ENCODE data around the gene IL31RA. TPM values are rescaled to one million over a fixed set of nuclear protein-coding genes. Genes with fewer than 3 reads are reported as not detected.
"Not testable (repeated sequence)": the region's sequence is repeated elsewhere in the genome, so short reads cannot be mapped to it uniquely, and the experiment has no call there.

The IL31RA gene
- total RNA-seq, 2 experiments from 2014 or later = not detected

DNA sequence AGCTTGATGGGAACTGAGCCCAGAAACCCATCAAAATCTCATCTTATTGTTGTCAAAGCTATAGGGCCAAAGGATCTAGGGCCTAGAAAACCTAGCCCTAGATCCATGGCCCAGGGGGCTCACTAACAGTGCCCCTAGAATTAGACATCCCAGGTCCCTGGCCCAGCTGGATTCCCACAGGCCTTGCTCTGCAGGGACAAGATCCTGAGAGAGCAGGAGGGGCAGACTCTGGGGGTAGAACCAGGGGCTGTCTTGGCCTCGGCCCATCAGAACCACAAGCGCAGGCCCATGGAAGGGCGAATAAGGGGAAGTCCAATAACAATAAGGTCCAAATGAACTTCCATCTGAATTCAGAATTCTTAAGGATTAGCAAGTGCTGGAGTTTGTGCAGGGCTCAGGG, 74.0 kb downstream of the IL31RA start:
- POLR2A ChIA-PET = no interaction called here
- H3K4me1 Mint-ChIP-seq = peaks cover 13% of the 10 kb centered on the region
- DNase-seq (no peak), ATAC-seq (ENCODE audit: low read depth) (no peak)
- no peak overlapping the region for H3K27ac Mint-ChIP-seq
- no peaks in the 10 kb centered on the region for H3K36me3 Mint-ChIP-seq
- no peak overlapping the region for H3K4me3 Mint-ChIP-seq
- no peaks in the 10 kb centered on the region for H3K9me3 Mint-ChIP-seq
- H3K27me3 Mint-ChIP-seq = peaks cover 4% of the 10 kb centered on the region

DNA sequence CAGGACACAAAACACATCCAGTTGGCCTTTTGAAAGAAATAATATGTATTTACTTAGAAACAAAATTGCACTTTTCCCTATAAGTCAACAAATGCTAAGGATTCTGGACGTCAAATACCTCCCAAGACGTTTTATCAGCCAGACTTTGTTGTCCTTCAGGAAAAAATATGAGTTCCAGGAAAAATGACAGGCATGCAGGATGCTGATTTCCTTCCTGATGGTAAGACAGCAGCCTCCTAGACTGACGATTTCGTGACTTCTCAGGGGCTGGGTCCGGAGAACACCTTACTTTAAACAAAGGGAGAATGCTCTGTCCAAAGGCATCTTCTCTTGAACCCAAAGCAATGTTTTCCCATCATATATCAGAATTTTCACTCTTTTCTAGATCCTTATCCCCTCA, 74.6 kb downstream of the IL31RA start:
- no peak overlapping the region for H3K27ac Mint-ChIP-seq
- POLR2A ChIA-PET = no interaction called here
- H3K4me3 Mint-ChIP-seq = no peak overlapping the region
- peaks cover 4% of the 10 kb centered on the region for H3K27me3 Mint-ChIP-seq
- no peak for ATAC-seq (ENCODE audit: low read depth)
- no peaks in the 10 kb centered on the region for H3K36me3 Mint-ChIP-seq
- no peak for DNase-seq
- H3K9me3 Mint-ChIP-seq = no peaks in the 10 kb centered on the region
- peaks cover 11% of the 10 kb centered on the region for H3K4me1 Mint-ChIP-seq

DNA sequence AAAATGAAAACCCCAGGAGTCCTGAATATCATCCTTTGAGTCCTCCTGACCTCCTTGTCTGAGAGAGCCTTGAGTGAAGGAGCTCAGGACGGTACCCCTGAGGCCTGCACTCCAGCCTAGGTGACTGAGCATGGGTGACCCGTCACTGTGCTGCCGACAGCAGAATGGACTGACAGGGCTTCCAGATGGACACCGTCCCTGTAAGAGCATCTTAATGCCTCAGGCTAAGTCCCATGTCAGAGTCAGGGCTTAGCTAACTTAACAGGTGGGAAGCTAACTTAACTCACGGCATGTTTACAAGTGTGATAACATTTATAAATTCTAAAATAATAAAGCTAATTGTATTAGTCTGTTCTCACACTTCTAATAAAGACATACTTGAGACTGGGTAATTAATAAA, 75.3 kb downstream of the IL31RA start:
- H3K4me3 Mint-ChIP-seq = no peak overlapping the region
- ATAC-seq (ENCODE audit: low read depth) = no peak
- peaks cover 11% of the 10 kb centered on the region for H3K4me1 Mint-ChIP-seq
- H3K27me3 Mint-ChIP-seq = peaks cover 4% of the 10 kb centered on the region
- H3K36me3 Mint-ChIP-seq = no peaks in the 10 kb centered on the region
- POLR2A ChIA-PET = interaction anchor here (0.6 kb wide), 1 partner anchor 162 kb away, joined by 3 read pairs; no protein-coding TSS in a partner anchor
- no peak overlapping the region for H3K27ac Mint-ChIP-seq
- H3K9me3 Mint-ChIP-seq = no peaks in the 10 kb centered on the region
- no peak for DNase-seq

DNA sequence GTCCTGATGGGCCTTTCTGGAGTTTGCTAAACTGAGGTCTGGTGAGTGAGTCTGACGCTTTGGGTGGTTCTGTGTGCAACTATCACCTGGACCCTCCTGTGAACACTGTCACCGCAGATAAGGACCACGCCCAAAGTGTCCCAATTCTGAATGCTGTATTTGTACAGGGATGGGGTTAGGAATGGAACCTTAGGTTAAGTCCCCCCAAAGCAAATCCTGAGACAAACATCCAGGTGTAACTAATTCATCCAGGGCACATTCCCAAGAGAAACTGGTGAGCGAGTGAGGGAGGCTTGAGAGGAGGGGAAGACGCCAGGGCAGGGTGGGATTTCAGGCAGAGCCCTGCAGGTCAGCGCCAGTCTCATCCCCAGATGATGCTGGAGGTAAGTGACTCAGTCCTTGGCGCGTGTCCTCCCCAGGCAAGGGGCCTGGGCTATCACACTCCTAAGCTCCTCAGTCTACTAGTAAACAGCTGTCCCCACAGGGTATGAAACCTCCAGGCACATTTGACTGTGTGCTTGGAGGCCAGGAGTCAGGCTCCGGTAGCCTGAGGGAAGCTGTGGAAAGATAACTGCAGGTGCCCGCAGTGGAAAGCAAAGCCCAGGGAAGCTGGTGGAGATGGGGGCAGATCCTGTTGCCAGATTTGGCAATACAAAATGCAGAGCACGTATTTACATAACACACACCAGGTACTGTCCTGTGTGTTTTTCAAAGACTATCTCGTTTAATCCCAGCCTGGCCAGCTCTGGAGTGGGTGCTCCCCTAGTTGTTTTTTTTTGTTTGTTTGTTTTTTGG, 76.9 kb downstream of the IL31RA start:
- POLR2A ChIA-PET = no interaction called here
- Mint-ChIP-seq H3K36me3 (no peaks in the 10 kb centered on the region), H3K27me3 (peaks cover 4% of the 10 kb centered on the region), H3K4me3 (no peak overlapping the region), H3K9me3 (no peaks in the 10 kb centered on the region), H3K27ac (no peak overlapping the region), H3K4me1 (peaks cover 8% of the 10 kb centered on the region)
- DNase-seq (no peak), ATAC-seq (ENCODE audit: low read depth) (no peak)

DNA sequence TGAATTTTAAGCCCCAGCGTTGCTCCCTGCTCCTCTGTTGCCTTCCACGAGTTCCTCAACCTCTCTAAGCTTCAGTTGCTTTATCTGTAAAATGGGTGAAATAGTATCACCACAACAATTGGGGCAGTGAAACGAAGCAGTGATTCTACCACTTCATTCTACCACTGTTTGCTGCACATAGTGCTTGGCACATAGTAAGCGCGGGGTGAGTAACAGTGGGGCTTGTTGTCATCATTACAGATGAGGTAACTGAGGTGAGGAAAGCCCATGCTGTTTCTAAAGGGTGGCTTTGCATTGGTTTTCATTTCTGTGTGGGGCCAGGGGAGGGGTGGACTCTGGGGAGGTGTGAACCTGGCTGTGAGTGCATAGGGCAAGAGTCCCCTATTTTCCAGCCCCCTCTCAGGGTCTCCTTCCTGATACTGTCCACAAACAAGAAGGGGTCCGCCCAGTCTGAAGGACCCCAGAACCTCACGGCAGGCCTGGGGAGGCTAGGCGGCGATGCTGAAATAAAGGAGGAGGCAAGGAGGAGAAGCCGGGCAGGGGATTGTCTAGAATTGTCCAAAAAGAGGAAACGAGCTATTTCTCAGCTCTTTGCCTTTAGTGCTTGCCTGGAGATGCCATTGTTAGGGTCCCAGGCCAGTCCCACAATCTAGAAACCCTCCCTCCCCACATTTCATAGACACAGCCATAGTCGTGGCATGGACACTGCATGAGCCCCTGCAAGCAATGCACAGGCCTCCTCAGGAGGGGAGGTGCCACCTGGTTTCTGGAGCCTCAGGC, 78.1 kb downstream of the IL31RA start:
- Mint-ChIP-seq H3K36me3 (no peaks in the 10 kb centered on the region), H3K9me3 (no peaks in the 10 kb centered on the region), H3K27me3 (peaks cover 4% of the 10 kb centered on the region), H3K27ac (no peak overlapping the region), H3K4me1 (no peaks in the 10 kb centered on the region), H3K4me3 (no peak overlapping the region)
- POLR2A ChIA-PET = no interaction called here
- DNase-seq = no peak
- no peak for ATAC-seq (ENCODE audit: low read depth)

DNA sequence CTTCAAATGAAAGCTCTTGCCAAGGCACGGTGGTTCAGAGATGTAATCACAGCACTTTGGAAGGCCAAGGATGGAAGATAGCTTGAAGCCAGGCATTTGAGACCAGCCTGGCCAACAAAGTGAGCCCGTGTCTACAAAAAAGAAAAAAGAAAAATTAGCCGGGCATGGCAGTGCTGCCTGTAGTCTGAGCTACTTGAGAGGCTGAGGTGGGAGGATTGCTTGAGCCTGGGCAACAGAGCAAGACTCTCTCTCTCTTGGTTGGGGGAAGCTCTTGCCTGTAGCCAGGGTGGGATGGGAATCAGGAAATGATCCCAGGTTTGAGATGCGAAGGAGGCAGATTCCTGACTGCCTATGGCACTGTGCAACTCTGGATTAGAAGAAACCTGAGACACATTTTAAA, 81.5 kb downstream of the IL31RA start:
- Mint-ChIP-seq H3K9me3 (no peaks in the 10 kb centered on the region), H3K4me3 (no peak overlapping the region), H3K36me3 (no peaks in the 10 kb centered on the region), H3K27ac (no peak overlapping the region), H3K27me3 (no peaks in the 10 kb centered on the region), H3K4me1 (peaks cover 2% of the 10 kb centered on the region)
- POLR2A ChIA-PET = interaction anchor here (0.6 kb wide), 1 partner anchor 269 kb away, joined by 7 read pairs; no protein-coding TSS in a partner anchor
- DNase-seq (no peak), ATAC-seq (ENCODE audit: low read depth) (no peak)

DNA sequence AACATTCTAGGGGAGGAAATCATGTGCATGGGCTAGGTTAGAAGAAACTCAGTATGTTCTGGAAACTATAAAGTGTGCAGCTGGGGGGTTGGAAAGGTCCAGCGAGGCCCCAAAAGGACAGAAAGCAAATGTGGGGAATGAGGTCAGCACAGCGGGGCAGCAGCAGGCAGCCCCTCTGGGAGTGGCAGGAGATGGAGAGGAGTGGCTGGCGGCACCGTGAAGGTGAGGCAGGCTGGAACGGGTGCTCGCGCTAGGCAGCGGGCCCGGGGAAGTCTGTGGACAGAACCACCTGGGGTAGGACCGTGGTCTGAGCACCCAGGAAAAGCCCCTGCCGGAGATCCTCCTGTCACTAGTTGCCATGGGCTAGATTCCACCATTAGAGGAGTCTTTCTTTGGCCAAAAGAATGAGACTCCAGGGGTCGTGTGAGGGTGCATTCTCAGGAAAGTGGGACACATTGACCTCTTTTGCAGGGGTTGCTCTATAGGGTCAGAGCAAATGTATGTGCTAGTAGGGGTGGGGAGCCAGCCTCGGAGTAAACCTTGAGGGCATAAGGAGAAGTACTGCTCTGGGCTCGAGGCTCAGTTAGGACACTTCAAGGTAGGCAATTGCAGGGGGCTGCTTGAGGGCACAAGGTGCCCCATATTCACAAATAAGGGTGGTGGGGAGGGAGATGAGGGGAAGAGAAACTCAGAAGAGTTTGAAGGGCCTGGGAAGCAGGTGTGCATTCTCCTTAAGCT, 82.4 kb downstream of the IL31RA start:
- H3K36me3 Mint-ChIP-seq = no peaks in the 10 kb centered on the region
- H3K4me1 Mint-ChIP-seq = peaks cover 2% of the 10 kb centered on the region
- no peak for DNase-seq
- H3K27ac Mint-ChIP-seq = no peak overlapping the region
- POLR2A ChIA-PET = interaction anchor here (0.6 kb wide), 1 partner anchor 270 kb away, joined by 7 read pairs; no protein-coding TSS in a partner anchor
- ATAC-seq (ENCODE audit: low read depth) = no peak
- no peak overlapping the region for H3K4me3 Mint-ChIP-seq
- no peaks in the 10 kb centered on the region for H3K27me3 Mint-ChIP-seq
- no peaks in the 10 kb centered on the region for H3K9me3 Mint-ChIP-seq

DNA sequence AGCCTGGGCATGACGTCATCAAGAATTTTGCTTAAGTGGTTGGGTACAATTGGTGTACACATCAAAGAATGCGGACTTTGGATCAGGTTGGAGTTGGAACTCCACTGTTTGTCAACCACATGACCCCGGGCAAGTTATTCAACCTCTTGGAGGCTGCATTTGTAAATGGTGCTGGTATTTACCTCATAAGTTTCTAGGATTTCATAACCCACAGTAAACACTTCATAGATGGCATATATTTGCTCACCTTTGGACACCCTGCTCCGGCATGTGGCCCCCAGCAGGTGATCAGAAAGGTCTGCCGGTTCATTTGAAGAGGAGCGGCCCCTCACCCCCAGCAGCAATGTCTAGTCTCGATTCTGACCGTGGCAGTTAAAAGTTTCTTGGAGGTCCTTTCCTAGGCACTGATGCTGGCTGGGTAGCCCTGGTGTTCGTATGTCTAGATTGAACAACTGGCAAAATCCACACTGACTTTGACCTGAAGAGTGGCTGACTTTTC, 83.0 kb downstream of the IL31RA start:
- Mint-ChIP-seq H3K36me3 (peaks cover 4% of the 10 kb centered on the region), H3K4me3 (no peak overlapping the region), H3K27ac (no peak overlapping the region), H3K9me3 (no peaks in the 10 kb centered on the region), H3K4me1 (peaks cover 2% of the 10 kb centered on the region), H3K27me3 (no peaks in the 10 kb centered on the region)
- POLR2A ChIA-PET = no interaction called here
- no peak for DNase-seq
- no peak for ATAC-seq (ENCODE audit: low read depth)

DNA sequence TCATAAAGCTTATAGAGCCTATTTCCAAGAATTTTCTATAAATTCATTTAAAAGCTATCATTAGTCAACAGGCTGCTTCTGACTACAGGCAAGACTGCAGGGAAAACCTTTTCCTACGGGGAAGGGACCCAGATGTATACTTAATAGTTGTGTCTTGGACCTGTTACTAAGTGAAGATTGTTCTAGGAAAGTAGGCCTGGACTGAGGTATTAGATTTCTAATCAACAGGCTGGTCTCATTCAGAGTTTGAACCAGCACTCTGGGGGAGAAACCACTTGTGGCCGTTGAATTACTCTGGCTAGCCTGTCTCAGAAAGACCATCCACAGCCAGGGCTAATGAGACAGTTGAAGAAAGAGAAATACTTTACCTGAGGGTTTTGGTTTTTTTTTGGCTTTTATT, 83.6 kb downstream of the IL31RA start:
- no peaks in the 10 kb centered on the region for H3K9me3 Mint-ChIP-seq
- DNase-seq = no peak
- no peak overlapping the region for H3K27ac Mint-ChIP-seq
- ATAC-seq (ENCODE audit: low read depth) = no peak
- H3K36me3 Mint-ChIP-seq = peaks cover 4% of the 10 kb centered on the region
- no peaks in the 10 kb centered on the region for H3K27me3 Mint-ChIP-seq
- POLR2A ChIA-PET = interaction anchor here (0.6 kb wide), 2 partner anchors 10 to 80 kb away, joined by 3 read pairs; no protein-coding TSS in a partner anchor
- H3K4me3 Mint-ChIP-seq = no peak overlapping the region
- H3K4me1 Mint-ChIP-seq = peaks cover 2% of the 10 kb centered on the region

DNA sequence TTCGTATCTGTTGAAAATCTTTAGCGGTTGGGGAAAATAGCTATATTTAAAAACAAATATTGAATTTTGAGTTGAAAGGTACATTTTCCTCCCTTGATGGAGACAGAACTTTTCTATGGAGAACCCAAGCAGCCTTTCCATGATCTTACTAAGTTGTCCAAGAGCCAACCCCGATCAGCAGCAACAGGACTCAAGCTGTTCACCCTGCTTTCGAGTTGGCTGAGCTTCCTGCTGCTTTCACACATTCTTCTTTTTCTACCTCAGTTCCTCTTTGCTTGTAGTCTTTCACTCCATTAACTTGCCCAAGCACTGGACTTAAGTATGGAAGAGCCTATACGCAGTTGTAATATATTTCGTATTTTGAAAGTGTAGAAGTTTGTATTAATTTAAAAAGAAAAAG, 84.2 kb downstream of the IL31RA start:
- Mint-ChIP-seq H3K27ac (no peak overlapping the region), H3K9me3 (no peaks in the 10 kb centered on the region), H3K36me3 (peaks cover 4% of the 10 kb centered on the region), H3K4me1 (peaks cover 2% of the 10 kb centered on the region), H3K4me3 (no peak overlapping the region), H3K27me3 (no peaks in the 10 kb centered on the region)
- no peak for DNase-seq
- ATAC-seq (ENCODE audit: low read depth) = no peak
- POLR2A ChIA-PET = interaction anchor here (0.6 kb wide), 2 partner anchors 10 to 81 kb away, joined by 3 read pairs; no protein-coding TSS in a partner anchor

DNA sequence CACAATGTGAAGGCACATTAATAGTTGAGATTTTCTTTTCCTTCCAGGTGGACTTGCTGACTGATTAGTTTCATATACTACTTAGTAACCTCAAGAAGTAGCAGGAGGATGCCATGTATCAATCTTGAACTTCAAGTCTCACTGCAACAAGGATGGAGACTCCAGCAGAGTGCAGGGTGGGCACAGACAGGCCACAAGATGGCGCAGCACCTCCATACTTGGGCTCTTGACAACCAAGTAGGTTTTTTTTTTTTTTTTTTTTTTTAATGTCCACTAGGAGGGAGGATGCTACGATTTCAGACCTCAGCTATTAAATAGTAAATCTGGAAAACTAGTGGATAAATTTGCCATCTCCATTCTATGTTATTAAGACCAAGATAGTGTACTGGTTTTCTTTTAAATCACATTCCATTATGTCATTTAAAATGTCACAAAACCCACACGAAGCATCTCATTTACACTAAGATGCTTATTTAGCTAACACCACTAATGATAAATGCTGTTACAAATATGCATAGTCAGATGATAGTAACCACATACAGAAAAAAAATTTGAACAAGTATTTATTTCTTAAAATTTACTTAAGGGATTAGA, 85.0 kb downstream of the IL31RA start:
- POLR2A ChIA-PET = no interaction called here
- ATAC-seq (ENCODE audit: low read depth) = peak; percentile 67
- no peaks in the 10 kb centered on the region for H3K27me3 Mint-ChIP-seq
- H3K4me3 Mint-ChIP-seq = no peak overlapping the region
- peaks cover 4% of the 10 kb centered on the region for H3K36me3 Mint-ChIP-seq
- H3K4me1 Mint-ChIP-seq = peaks cover 2% of the 10 kb centered on the region
- no peak overlapping the region for H3K27ac Mint-ChIP-seq
- DNase-seq = peak; percentile 77
- no peaks in the 10 kb centered on the region for H3K9me3 Mint-ChIP-seq

DNA sequence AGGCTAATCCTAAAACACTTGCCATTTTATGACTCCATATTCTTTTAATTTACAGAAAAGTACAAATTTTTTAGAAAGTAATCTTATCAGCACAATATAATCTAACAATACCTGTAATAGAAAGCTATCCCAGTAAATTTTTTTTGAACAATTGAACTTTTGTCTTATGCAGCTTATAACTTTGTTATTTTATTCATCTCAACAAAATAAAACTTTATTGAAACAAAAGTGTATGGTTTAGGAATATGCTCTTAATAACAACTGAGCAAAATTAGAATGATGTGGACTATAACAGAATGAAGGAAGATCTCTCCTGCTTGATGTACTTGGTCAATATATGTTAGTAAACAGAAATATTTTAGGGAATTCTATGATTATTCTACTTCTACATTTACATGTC, 86.4 kb downstream of the IL31RA start:
- H3K36me3 Mint-ChIP-seq; POLR2A ChIA-PET; H3K4me3 Mint-ChIP-seq; DNase-seq; H3K27ac Mint-ChIP-seq; H3K27me3 Mint-ChIP-seq; ATAC-seq (ENCODE audit: low read depth); H3K4me1 Mint-ChIP-seq; H3K9me3 Mint-ChIP-seq: not testable (repeated sequence)

DNA sequence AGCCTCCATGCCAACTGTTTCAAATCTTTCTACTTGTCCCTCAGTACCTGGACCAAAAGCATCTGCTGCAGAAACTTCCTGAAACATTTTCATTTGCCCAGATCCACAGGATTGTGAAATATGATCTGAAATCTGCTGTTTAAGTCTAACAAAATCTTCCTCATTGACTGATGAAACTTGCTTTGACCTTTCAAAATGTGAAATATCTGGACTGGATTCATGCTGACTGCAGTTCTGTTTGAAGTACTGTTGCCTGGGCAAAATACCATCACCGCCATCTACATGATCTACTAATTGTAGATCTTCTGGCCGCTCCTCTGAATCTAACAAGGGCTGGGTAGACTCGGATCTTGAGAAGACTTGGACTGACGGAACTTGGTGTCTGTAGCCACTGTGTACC, 90.0 kb downstream of the IL31RA start:
- H3K27ac Mint-ChIP-seq; DNase-seq; H3K4me3 Mint-ChIP-seq; POLR2A ChIA-PET; ATAC-seq (ENCODE audit: low read depth); H3K4me1 Mint-ChIP-seq; H3K9me3 Mint-ChIP-seq; H3K27me3 Mint-ChIP-seq: not testable (repeated sequence)
- peaks cover 21% of the 10 kb centered on the region for H3K36me3 Mint-ChIP-seq
